NCI-H2081 treated with DMSO at 0.1 percent for 48 hours (cell line): Measurements from ENCODE around the gene FOXP1.

Experiments
- DNase-seq: peaks from one replicate; lab custom pipeline; 2025; lab: John Stamatoyannopoulos, UW

Gene FOXP1

GRCh38 chr3:71077070-71077469, 506.5 kb downstream of the FOXP1 start:
- DNase-seq, result no peak

GRCh38 chr3:71076361-71077002, 507.0 kb downstream of the FOXP1 start:
- no peak for DNase-seq

- DNase-seq, result no peak
These were observed 508.0 kb downstream of the FOXP1 start for GRCh38 chr3:71075494-71075893.

- DNase-seq, result no peak
These were observed 509.1 kb downstream of the FOXP1 start for GRCh38 chr3:71074423-71074822.

GRCh38 chr3:71072986-71073385, 510.5 kb downstream of the FOXP1 start:
- DNase-seq, result no peak

DNA sequence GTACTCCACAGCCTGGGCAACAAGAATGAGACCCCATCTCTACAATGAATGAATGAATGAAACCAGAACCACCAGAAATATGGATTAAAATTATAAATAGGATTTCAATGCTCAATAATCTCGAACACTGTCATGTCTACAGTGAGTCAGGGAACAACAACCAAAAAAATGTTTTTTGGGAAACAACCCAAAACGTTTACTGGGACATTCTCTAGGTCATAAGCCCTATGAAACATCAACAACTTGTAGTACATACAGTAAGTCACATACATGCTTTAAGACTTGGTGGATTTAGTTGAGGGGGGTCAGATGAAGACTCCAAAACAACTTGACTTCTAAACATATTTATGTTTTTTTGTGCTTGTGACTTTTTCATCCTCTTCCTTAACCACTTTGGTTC, 511.2 kb downstream of the FOXP1 start:
- DNase-seq, result no peak

DNA sequence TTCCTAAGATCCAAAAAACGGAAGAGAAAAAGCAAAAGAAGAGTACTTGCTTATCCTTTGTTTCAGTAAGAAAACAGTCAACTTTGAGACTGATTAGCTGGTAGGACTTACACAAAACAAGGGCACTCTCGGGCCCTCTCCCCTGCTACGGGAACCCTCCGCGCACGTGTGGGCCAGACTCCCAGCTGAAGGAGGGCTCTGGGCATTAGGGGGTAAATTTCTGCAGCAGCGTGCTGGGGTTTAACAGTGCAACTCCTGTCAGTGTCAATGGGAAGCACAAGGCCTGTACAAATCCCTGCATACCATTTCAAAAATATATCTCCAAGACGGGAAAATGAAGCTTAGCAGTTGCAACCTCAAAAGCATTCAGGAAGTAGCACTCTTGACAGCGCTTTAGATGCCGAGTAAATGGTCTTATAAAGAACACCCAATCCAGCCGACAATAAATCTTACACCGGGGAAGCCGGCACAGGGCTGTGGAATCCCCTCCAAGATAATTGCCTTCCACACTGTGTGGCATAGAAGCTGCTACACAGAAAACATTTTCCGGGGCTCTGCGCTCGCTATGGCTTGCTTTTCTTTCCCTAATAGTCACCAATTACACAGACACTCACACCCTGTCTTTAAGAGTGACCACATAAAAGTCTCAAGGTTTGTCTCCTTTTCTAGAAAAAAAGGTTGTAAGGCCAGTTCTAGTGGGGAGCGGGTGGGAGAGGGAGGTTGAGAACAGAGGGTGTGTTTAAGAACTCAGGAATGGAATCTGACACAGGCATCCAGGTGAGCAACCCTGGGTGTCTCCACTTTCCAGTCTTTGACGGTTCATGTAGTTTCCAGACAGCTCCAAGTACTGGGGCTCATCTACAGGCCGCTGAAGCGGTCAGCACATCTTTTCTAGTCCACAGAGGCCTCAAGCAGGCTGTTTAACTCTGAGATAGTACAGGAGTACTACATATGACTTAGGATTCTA, 512.7 kb downstream of the FOXP1 start:
- DNase-seq, result no peak

DNA sequence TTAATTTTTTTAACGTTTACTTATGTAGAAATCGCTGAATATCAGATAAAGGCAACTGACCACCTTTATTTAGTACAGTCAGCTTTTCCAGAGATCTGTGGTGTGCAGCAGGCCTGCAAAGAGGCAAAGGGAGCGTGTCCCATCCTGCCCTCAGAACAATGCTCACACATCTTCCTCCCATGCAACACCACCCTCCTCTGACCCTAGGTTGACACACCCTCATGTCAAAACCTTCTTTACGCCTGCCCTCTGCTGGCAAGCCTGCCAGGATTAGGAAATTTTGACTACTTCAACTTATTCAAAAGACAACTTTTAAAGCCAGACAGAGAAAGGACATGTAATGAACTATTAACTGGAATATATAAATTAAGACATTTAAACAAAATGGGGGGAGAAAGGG, 513.7 kb downstream of the FOXP1 start:
- no peak for DNase-seq

DNA sequence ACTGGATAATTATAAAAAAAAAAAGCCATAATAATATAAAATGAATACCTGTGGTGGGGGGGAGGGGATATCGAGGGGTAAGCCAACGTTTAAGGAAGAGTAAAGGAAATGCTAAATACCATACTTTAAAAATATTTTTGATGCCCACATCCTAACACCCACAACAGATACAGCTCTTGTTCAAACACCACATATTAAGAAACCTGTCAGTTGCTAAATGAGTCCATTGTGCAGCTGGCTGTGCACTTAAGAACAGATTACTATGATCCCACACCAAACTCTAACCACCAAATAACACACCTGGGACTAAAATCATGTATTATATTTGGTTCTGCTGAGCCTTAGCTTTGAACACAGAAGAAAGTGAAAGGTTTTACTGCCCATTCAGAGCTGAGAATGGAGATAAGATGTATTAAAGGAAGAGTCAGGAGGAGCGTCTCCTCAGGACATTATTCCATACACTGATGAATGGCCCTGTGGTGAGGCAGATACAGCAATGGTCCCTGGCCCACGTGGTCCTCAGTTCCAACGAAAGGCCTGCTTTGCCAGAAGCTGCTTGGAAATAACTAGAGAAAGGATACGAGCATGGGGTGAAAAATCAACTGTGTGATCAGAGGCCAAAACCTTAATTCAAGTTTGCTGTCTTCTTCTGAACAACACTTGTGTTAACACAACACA, 515.4 kb downstream of the FOXP1 start:
- no peak for DNase-seq

DNA sequence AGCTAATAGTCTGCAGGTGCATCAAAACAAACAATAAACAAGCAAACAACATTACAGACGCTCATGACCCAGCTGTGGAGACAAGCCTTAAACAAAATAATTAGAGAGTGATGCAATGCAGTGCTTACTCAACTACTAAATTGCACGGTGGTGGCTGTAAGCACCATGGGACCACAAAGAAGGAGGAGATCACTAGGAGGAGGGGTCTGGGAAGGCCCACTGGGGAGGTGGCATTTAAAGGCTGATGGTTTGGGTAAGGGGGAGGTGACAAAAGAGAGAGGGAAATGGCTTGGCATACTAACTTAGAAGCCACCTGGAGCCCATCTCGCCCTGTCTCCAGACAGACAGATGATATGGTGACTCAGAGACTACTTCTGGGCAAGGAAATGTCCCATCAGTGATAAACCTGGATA, 516.7 kb downstream of the FOXP1 start:
- DNase-seq, result no peak

GRCh38 chr3:71066356-71066755, 517.2 kb downstream of the FOXP1 start:
- no peak for DNase-seq

- DNase-seq, result no peak
These were observed 517.8 kb downstream of the FOXP1 start for GRCh38 chr3:71065764-71066013.

DNA sequence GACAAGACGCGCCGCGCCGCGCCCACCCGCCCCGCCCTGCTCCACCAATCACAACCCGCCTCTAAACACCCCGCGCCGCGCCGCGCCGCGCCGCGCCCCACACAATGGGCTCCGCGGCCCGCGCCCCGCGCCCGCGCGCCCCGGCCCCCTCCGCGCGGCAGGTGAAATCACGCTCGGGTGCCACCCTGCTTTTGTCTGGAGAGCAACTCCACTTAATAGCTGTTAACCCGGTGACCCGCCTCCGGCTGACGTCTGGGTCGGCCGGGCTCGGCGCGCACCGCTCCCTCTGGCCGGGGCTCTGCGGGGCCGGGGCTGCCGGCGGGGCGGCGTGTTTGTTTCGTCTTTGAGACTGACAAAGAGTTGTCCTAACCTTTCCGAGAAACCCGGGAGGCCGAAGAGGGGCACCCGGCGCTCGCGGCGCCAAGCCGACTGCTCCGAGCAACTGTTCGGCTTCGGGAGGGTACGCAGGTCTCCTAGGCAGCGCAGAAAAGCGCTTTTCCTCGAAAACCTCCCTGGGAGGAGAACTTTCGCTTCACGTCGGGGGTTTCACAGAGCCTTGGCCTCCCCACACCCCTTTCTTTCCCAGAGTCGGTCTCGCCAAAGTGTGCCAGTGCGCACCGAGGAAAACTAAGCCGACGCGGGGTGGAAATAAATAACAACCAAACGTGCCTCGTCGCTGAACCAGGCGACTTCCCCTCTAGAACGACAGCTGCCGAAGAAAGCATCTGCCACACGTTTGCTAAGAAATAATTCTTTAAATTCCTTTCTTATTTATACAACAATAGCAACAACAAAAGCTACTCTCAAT, 518.4 kb downstream of the FOXP1 start:
- no peak for DNase-seq

DNA sequence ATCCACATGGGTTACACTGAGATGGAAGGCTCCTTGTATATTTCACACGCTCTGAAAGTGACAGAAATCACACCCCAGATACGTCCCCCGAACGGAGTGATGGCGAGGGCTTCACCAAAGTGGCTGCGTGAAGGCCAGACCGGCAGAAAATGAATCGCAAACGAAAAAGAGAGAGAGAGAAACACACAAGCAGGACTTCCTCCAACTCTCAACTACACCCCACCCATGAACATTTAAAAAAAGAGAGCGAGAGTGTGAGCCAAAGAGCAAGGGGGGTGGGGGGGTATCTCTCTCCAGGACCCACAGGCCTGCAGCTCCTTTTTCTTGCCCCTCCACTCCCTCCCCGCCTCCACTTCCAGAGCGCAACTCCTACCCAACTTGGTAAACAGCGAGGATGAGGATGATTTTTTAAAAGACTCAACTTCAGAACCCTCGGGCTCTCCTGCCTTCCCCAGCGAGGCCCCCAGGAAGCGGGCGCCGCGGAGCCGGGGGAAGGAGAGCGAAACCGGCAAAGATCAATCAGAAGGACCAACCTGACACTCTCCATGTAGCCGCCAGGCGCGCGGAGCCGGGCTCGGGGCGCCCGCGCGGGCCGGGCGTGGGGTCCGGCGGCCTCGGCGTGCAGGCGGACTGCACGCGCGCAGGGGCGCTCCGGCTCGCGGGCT, 519.1 kb downstream of the FOXP1 start:
- DNase-seq, result no peak

- no peak for DNase-seq
These were observed 519.7 kb downstream of the FOXP1 start for GRCh38 chr3:71063773-71064290.

DNA sequence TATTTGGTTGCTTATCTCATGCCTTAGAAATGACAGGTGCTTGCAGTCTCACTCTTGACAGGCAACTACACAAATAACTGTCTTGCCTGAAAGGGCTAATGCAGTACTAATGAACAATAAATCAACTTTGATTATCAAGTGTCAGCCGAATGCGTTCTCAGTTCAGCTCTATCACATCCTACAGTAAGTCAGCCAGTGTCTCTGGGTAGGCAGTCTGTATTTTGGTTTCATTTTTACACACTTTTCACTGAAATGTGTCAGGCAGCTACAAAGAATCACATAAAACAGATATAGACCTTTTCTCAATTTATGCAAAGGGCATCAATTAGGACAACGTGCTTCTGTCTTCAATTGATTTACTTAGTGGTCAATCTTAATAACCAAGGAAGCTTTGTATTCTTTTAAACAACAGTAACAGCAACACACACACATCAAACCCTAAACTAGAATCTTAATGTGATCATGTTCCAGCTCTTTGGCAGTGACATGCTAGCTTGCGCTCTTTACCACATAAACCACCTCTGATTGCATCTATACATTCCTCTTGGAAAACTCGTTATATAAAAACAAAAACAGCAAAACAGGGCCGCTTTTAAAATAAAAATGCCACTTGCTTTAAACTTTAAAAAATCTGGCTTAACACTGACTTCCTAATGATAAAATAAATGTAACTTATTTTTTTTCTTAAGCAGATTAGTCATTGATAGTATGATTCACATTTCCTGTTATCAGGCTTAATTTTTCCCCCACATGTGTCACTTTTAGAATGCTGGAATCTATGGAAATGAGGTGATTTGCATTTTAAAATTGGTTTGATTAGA, 520.4 kb downstream of the FOXP1 start:
- no peak for DNase-seq

DNA sequence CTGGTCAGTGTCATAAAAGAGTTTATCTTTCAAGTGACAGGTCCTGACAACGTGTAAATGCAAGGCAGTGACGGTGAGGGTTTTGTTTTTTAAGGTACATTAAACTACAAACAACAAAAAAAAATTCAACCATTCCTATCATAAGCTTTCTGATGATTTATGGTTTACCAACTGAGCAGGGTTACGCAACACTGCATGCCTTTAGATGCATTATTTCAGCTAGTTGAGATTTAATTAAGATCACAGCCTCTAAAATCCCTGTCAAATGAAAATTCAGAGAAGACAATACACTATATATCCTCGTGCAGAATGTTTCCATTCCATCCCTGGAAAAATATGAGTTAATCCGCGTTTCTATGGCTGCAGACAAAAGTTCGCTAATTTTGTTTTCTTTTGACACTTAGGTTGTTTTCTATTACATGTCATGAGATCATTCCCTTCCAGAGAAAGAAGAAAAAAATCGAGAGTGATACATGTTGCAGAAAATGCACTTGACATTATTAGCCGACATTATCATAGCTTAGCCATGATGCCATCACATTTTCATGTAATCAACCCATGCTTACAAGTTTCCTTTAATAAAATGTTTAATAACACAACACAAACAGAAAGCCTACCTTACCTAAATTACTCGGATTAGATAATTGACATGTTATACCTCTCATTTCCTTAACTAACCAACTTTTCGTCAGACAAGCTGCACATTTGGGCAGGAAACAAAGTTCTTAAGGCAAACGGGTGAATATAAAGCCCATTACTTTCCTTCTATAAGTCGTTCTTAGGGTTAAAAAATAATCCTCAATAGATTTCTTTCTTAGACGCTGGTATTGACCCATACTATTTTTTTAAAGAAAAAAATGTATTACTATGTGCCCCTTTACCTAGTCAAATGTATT, 521.2 kb downstream of the FOXP1 start:
- DNase-seq, result no peak

- no peak for DNase-seq
These were observed 521.9 kb downstream of the FOXP1 start for GRCh38 chr3:71061581-71061980.

DNA sequence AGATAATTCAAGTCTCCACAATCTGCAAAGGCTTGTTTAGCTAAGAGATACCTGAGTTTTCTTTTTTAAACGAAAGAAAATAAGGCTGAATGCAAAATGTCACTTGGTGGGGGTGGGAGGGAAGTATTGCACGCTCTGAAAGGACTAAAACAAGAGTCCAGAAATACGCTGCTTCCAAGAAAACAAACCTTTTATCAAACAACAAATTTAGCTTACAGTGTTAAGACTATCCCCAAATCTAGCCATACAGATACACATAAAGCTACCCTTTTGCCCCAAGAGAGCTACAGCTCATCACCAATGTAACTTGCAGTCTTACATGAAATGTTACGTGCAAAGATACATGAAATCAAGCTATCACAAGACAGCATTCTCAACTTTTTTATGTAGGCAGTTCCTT, 522.5 kb downstream of the FOXP1 start:
- no peak for DNase-seq

DNA sequence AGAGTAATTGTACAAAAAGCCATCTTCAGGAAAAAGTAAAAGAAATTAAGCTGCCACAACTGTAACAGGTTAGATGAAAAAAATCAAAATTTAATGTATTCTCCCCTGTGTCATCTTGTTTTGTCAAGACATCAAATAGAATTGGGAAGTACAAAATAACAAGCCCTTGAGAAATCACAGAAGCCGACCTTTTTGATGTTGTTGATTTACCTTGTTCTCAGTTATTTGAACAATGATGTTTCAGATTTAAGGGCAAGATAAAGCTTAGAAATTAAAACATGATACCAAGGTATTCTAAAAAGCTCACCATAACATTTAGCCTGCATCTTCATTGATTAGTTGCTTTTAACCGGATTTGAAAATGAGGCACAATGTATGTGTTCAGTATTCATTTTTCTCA, 523.0 kb downstream of the FOXP1 start:
- DNase-seq, result no peak
